ENCODE results near the gene RIMBP2.

Gene RIMBP2

DNA sequence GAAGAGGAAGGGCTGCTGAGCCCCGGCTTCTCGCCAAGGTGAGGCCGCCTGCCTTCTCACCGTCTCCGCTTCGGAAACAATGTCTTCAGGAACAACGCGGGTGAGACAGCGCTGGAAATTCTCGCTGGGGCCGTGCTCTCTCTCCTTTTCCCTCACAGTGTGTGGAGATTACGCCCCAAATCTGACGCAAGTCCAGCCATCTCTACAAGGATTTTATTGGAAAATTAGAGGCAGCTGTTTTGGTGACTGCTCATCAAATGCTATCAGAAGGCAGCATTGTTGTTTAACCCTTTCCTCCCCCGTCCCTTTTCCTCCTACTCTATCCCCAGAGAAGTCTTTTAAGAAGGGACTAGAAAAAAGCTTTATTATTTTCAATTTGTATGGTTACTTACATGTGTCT, 324.9 kb downstream of the RIMBP2 start:
- no peak for DNase-seq

DNA sequence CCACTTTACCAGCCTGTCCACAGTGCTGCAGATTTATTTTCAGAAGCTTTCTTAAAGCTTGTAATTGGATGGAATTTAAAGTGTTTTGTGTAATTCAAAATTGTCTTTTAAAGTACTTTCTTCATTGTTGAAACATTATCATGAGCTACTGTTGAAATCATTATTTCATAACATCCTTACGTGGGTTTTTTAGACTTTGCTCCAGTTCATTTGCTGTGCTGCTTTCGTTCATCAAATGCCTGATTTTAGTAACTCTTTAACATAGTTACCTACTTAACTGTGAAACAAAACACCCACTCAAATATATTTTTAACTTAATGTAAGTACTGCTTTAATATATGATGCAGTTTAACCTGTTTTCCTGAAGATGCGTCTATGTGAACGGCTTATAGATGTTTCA, 330.9 kb downstream of the RIMBP2 start:
- DNase-seq, result no peak

GRCh38 chr12:130384234-130384633, 331.9 kb downstream of the RIMBP2 start:
- no peak for DNase-seq

GRCh38 chr12:130382818-130383217, 333.3 kb downstream of the RIMBP2 start:
- no peak for DNase-seq

GRCh38 chr12:130375296-130376287, 340.5 kb downstream of the RIMBP2 start:
- no peak for DNase-seq

DNA sequence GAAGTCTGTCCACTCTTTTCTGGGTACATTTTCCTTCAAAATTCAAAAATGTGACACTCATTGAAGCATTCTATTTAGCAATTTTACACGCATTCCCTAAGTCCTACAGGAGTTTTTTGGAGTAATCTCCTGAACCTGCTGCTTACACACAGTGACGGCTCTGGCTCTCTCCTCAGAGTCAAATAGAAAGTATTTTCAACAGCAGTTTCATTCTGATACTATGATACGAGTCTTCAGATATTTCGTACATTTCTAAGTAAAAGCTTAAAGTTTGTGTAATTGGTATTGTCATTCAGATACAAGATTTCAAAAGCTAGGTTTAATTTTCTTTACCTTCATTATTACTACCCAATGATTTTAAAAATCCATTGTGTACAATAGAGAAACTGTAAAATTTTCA, 342.0 kb downstream of the RIMBP2 start:
- DNase-seq, result no peak

- DNase-seq, result no peak
Measured at GRCh38 chr12:130372936-130373335, 343.2 kb downstream of the RIMBP2 start.

GRCh38 chr12:130371296-130371695, 344.8 kb downstream of the RIMBP2 start:
- DNase-seq, result no peak

- no peak for DNase-seq
Measured at GRCh38 chr12:130369816-130370215, 346.3 kb downstream of the RIMBP2 start.

DNA sequence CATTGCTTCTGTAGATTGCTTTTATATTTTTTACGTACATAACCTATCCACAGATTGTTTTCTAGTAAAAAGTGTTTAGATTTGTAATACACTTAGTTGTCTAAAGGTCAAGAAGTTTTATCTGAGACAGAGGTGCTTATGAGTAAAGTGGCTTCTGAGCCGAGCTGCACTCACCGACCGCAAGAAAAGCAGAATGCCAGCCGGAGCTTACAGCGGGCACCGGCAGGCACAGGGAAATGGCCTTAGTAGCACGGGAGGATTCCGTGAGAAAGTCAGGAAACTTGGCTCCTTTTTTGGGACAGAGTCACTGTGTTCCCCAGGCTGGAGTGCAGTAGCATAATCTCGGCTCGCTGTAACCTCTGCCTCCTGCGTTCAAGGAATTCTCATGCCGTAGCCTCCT, 348.6 kb downstream of the RIMBP2 start:
- no peak for DNase-seq

GRCh38 chr12:130367003-130367402, 349.1 kb downstream of the RIMBP2 start:
- no peak for DNase-seq

DNA sequence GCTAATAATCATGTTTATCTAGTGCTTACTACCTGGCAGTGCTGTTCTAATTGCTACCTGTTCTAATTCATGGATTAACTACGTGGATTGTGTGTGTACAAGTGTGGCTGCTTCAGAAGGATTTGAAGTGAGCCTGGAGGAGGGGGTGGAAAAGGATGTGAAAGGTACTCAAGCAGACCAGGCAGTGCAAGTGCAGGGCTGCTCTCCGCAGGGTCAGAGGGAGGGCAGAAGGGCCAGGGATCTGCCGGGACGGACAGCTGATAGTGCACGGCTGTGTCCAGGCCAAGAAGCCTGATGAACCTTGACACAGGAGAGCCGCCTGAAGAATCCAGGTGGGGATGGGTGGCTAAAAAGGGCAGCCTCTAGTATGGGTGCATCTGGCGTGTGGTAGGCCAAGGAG, 349.9 kb downstream of the RIMBP2 start:
- no peak for DNase-seq

DNA sequence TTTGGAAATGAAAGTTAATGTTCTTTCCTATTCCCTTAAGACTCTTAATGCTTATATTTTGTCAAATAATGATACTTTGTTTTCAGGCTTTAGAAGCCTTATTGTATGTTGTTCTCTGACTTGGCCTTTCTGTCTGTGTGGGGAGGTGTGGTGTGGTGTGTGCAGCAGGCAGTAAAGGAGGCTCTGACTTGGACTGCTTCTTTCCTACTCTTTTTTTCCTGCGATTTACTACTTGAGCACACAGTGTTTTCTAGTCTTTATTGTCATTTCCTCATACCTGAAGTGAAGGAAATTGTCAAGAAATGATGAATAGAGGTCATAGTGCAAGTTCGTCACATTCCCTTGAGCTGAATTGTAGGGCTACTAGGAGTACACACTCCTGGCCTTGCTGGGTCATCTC, 351.5 kb downstream of the RIMBP2 start:
- DNase-seq, result no peak

- no peak for DNase-seq
Measured at GRCh38 chr12:130362060-130362459, 354.0 kb downstream of the RIMBP2 start.

- DNase-seq, result no peak
Measured at GRCh38 chr12:130357729-130358330, 358.3 kb downstream of the RIMBP2 start.

GRCh38 chr12:130357241-130357640, 358.9 kb downstream of the RIMBP2 start:
- DNase-seq, result no peak

DNA sequence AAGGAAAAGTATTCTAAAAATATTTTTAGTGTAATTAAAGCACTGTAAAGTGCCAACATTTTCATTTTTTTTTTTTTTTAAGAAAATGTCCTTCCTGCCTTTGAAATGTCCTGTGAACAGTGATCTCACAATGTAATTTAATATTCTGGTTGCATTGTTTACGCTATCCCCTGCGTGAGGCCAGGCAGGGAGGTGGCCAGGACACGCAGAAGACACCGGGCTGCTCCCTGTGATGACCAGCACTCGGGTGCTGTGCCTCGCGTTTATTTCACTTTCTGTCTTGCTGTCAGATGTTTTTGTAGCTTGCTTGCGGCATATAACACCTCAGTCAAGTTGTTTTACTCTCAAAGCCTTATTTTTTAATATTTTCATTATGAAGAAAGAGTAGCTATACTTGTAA, 359.9 kb downstream of the RIMBP2 start:
- DNase-seq, result no peak

DNA sequence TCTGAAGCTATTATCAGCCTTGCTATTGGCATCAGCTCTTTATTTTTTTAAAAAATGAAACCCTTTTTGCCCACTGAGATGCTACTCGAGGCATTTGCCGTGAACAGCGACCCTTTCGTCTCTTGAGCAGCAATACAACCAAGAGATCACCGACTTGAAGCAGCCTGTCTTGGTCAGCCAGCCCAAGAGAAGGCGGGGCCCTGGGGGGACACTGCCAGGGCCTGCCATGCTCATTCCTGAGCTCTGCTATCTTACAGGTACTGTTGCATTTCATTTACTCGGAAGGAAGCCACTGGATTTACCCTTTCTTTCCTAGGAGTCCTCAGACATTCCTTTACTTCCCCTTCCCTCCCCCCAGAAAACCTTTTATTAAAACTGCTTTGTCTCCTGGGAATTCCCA, 361.7 kb downstream of the RIMBP2 start:
- DNase-seq, result no peak

GRCh38 chr12:130353081-130353480, 363.0 kb downstream of the RIMBP2 start:
- no peak for DNase-seq

DNA sequence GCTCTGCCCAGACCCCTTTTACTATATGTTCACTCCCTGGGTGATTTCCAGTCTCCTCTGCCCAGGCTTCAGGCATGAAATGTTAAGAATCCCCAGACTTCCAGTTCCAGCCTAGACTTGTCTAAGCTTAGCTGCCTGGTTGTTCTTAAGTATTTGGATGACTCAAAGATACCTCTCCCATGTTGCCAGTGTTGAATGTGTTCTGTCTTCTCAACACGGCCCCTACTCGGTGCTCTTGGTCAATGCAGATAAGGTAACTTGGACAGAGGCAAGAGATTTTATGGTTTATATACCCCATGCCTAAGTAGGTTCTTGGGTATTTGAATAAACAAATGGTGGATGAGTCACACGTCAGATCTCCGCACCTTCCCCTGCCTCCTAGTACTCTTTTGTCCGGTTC, 364.8 kb downstream of the RIMBP2 start:
- DNase-seq, result no peak

DNA sequence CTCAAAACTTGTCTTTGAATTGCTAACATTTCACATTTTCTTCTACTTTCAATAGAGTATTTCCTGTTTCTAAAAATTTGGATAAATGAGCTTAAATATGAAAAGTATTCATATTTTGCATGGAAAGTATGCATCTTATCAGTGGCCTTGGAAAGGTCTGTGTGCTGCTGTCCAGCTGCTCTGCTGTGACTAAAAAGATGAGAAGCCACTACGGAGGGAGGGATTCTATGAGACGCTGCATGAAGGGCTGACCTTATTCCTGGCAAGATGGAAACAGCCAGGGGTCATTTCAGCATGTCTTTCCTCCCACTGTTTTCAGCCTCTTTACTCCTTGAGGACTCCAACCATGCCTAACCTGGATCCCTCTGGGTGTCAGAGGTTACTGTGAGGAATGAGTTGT, 365.4 kb downstream of the RIMBP2 start:
- DNase-seq, result no peak

DNA sequence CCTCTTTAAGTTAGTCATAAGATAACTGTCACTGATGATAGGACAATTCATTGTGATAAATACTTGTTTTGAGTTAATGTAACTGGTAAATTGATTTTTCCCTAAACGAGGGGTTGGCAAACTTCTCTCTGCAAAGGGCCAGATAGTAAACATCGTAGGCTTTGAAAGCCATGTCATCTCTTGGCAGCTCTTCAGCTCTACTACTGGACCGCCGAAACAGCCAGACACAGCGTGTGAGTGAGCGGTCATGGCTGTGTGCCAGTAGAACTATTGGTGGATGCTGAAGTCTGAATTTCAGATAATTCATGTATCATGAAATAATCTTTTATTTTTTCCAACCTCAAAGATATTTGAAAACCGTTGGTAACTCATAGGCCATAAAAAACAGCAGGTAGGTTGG, 368.5 kb downstream of the RIMBP2 start:
- DNase-seq, result no peak

All from activated naive CD4-positive, alpha-beta T cell treated with Interleukin-2 at 50 U/mL for 16 hours (primary cell).